IMR-90 (cell line): ENCODE measurements around the gene SCAMP1. TPM values are rescaled to one million over a fixed set of nuclear protein-coding genes. Genes with fewer than 3 reads are reported as not detected.

Experiments
- ATAC-seq: fragments of 200-7000 bp; cut with Tn5 transposase; 2 replicates; pipeline ENCODE4 v1.9.1; 2020; ENCODE audit warnings: low read depth, mild to moderate bottlenecking, moderate library complexity
- BruUV-seq: library from RNA; stranded (reverse); fragments of 400-500 nt; replicated peaks from 2 replicates; lab custom pipeline; 2021; lab: Mats Ljungman, UMichigan
- CTCF ChIA-PET: fragments of 300-600 bp; formaldehyde crosslinking; extraction: SDS; loops from one replicate; lab custom pipeline; 2021; ENCODE audit warnings: antibody characterized with exemption; lab: Yijun Ruan, JAX
- POLR2A ChIA-PET: fragments of 300-600 bp; sonication (Branson Sonifier 250); formaldehyde crosslinking; loops from one replicate; lab custom pipeline; 2022; ENCODE audit warnings: antibody characterized with exemption; ENCODE audit not compliant: unreplicated experiment; lab: Charles Lee
- DNase-seq: peaks from one replicate; pipeline ENCODE4 v3.0.0; 2013
- H2AFZ ChIP-seq: replicated peaks from 2 replicates; pipeline ENCODE3; 2013; ENCODE audit warnings: low read length, mild to moderate bottlenecking; ENCODE audit not compliant: poor library complexity
- H2AK5ac ChIP-seq: 2 replicates; pipeline ENCODE4 v1.6.1; 2013; ENCODE audit warnings: low read depth, low read length, inconsistent platforms
- H2AK9ac ChIP-seq: replicated peaks from 2 replicates; pipeline ENCODE3; 2013; ENCODE audit warnings: mild to moderate bottlenecking, low read depth, low read length, moderate library complexity; ENCODE audit not compliant: poor library complexity
- H2BK120ac ChIP-seq: 2 replicates; pipeline ENCODE4 v1.6.1; 2013; ENCODE audit warnings: low read depth, low read length, inconsistent platforms
- H2BK15ac ChIP-seq: 3 replicates; pipeline ENCODE4 v1.6.1; 2013; ENCODE audit warnings: low read depth, low read length, inconsistent platforms
- H2BK20ac ChIP-seq: 2 replicates; pipeline ENCODE4 v1.6.1; 2013; ENCODE audit warnings: low read depth, mild to moderate bottlenecking, inconsistent platforms, low read length, moderate library complexity
- H2BK5ac ChIP-seq: 2 replicates; pipeline ENCODE4 v1.6.1; 2013; ENCODE audit warnings: mild to moderate bottlenecking, low read depth, low read length, inconsistent platforms; ENCODE audit not compliant: poor library complexity, severe bottlenecking
- H3K14ac ChIP-seq: replicated peaks from 2 replicates; pipeline ENCODE4 v1.6.1; 2013; ENCODE audit warnings: low read depth, low read length, inconsistent platforms
- H3K18ac ChIP-seq: 2 replicates; pipeline ENCODE4 v1.6.1; 2013; ENCODE audit warnings: low read depth, low read length, control low read depth
- H3K23ac ChIP-seq: 2 replicates; pipeline ENCODE4 v1.6.1; 2013; ENCODE audit warnings: low read depth, low read length, inconsistent platforms
- H3K27ac ChIP-seq: 2 replicates; pipeline ENCODE4 v1.5.1; 2013; ENCODE audit warnings: mild to moderate bottlenecking, control low read depth, low read length; ENCODE audit not compliant: insufficient read depth
- H3K27me3 ChIP-seq: 2 replicates; pipeline ENCODE4 v1.6.1; 2013; ENCODE audit warnings: low read length; ENCODE audit not compliant: control insufficient read depth, insufficient read depth
- H3K36me3 ChIP-seq: 2 replicates; pipeline ENCODE4 v1.6.1; 2013; ENCODE audit warnings: low read length, mixed read lengths; ENCODE audit not compliant: control insufficient read depth, insufficient read depth
- H3K4ac ChIP-seq: 2 replicates; pipeline ENCODE4 v1.6.1; 2013; ENCODE audit warnings: low read depth, low read length, inconsistent platforms
- H3K4me1 ChIP-seq: 2 replicates; pipeline ENCODE4 v1.6.1; 2013; ENCODE audit warnings: low read length, mixed read lengths; ENCODE audit not compliant: control insufficient read depth, insufficient read depth
- H3K4me2 ChIP-seq: 2 replicates; pipeline ENCODE4 v1.6.1; 2013; ENCODE audit warnings: low read depth, mild to moderate bottlenecking, control low read depth, low read length, moderate library complexity
- H3K4me3 ChIP-seq: 2 replicates; pipeline ENCODE4 v1.5.1; 2013; ENCODE audit warnings: low read depth, mild to moderate bottlenecking, control low read depth, low read length, moderate library complexity; ENCODE audit not compliant: insufficient read depth
- H3K56ac ChIP-seq: 2 replicates; pipeline ENCODE4 v1.6.1; 2013; ENCODE audit warnings: low read length, inconsistent platforms; ENCODE audit not compliant: insufficient read depth; ENCODE audit errors: extremely low read depth
- H3K79me1 ChIP-seq, 2 experiments: 2 replicates each; pipeline ENCODE4 v1.6.1; 2013; ENCODE audit warnings: low read length in 2 of 2, inconsistent platforms in 1 of 2, low read depth in 1 of 2
- H3K9ac ChIP-seq: 2 replicates; pipeline ENCODE4 v1.6.1; 2013; ENCODE audit warnings: low read depth, low read length, control low read depth
- H3K9me1 ChIP-seq: 2 replicates; pipeline ENCODE4 v1.6.1; 2013; ENCODE audit warnings: low read length, inconsistent platforms; ENCODE audit not compliant: insufficient read depth
- H3K9me3 ChIP-seq: 2 replicates; pipeline ENCODE4 v1.6.1; 2013; ENCODE audit warnings: low read length; ENCODE audit not compliant: control insufficient read depth, insufficient read depth
- H4K20me1 ChIP-seq: 2 replicates; pipeline ENCODE4 v1.6.1; 2013; ENCODE audit warnings: low read length, inconsistent platforms; ENCODE audit not compliant: insufficient read depth
- H4K5ac ChIP-seq: 2 replicates; pipeline ENCODE4 v1.6.1; 2013; ENCODE audit warnings: mild to moderate bottlenecking, low read depth, low read length, control low read depth
- H4K8ac ChIP-seq, 2 experiments: 2 replicates each; pipeline ENCODE4 v1.6.1; 2013; ENCODE audit warnings: low read depth in 2 of 2, low read length in 2 of 2, control low read depth in 1 of 2, inconsistent platforms in 1 of 2
- H4K91ac ChIP-seq: 2 replicates; pipeline ENCODE4 v1.6.1; 2013; ENCODE audit warnings: low read depth, low read length, inconsistent platforms; ENCODE audit not compliant: insufficient read depth
- BHLHE40 ChIP-seq: fragments of 150-350 bp; IDR thresholded peaks from 2 replicates; pipeline ENCODE4 v1.6.1; 2016; ENCODE audit warnings: mild to moderate bottlenecking, low read depth, low read length
- CEBPB ChIP-seq: IDR thresholded peaks from 2 replicates; pipeline ENCODE4 v1.6.1; 2012; ENCODE audit warnings: low read depth, low read length, improper control_type of control experiment
- CHD1 ChIP-seq: IDR thresholded peaks from 2 replicates; pipeline ENCODE4 v1.6.1; 2012; ENCODE audit warnings: low read depth, low read length, improper control_type of control experiment
- FOS ChIP-seq: fragments of 150-350 bp; IDR thresholded peaks from 2 replicates; pipeline ENCODE4 v1.6.1; 2016; ENCODE audit warnings: low read depth, low read length
- MAFK ChIP-seq: IDR thresholded peaks from 2 replicates; pipeline ENCODE4 v1.6.1; 2012; ENCODE audit warnings: low read depth, low read length, improper control_type of control experiment
- MAZ ChIP-seq: IDR thresholded peaks from 2 replicates; pipeline ENCODE4 v1.6.1; 2012; ENCODE audit warnings: low read depth, mild to moderate bottlenecking, low read length, improper control_type of control experiment, moderate library complexity, borderline replicate concordance
- MXI1 ChIP-seq: IDR thresholded peaks from 2 replicates; pipeline ENCODE4 v1.6.1; 2012; ENCODE audit warnings: low read depth, mild to moderate bottlenecking, low read length, moderate library complexity, borderline replicate concordance
- NFE2L2 ChIP-seq: fragments of 150-350 bp; IDR thresholded peaks from 2 replicates; pipeline ENCODE4 v1.6.1; 2016; ENCODE audit warnings: low read depth, mild to moderate bottlenecking, low read length
- POLR2A ChIP-seq: IDR thresholded peaks from 2 replicates; pipeline ENCODE4 v1.6.1; 2012; ENCODE audit warnings: mild to moderate bottlenecking, low read depth, low read length
- RCOR1 ChIP-seq: IDR thresholded peaks from 2 replicates; pipeline ENCODE4 v1.6.1; 2012; ENCODE audit warnings: mild to moderate bottlenecking, low read length, improper control_type of control experiment; ENCODE audit not compliant: insufficient replicate concordance
- RFX5 ChIP-seq: IDR thresholded peaks from 2 replicates; pipeline ENCODE4 v1.8.0; 2012; ENCODE audit warnings: low read depth, mild to moderate bottlenecking, low read length, moderate library complexity
- SMC3 ChIP-seq: fragments of 150-350 bp; IDR thresholded peaks from 2 replicates; pipeline ENCODE4 v1.6.1; 2016; ENCODE audit warnings: low read depth, mild to moderate bottlenecking, antibody characterized with exemption, low read length, moderate library complexity
- WGBS, 2 experiments: methylation state at CpG; one replicate each; pipeline versions ENCODE4 v1.1.5 to v1.1.7; 2013; ENCODE audit warnings: missing lambda C conversion rate in 2 of 2; ENCODE audit not compliant: insufficient read length in 1 of 2; ENCODE audit errors: extremely low coverage in 2 of 2; 5-methylcytosine and 5-hydroxymethylcytosine counted together
- dilution Hi-C: fragments of 300-500 bp; cut with HindIII; formaldehyde crosslinking; loops from one replicate; pipeline ENCODE4 v1.14.3; 2018; ENCODE audit warnings: low sequenced_read_pairs; ENCODE audit not compliant: unreplicated experiment
- in situ Hi-C: fragments of 300-500 bp; cut with MboI; formaldehyde crosslinking; loops from 3 replicates; pipeline ENCODE4 v1.14.3; 2019; ENCODE audit warnings: low sequenced_read_pairs, inconsistent platforms, mixed read lengths
- intact Hi-C: fragments of 100-400 bp; cut with micrococcal nuclease; formaldehyde crosslinking; loops from 2 replicates; pipeline ENCODE4 v1.10.0; 2022
- polyA plus RNA-seq, 3 experiments: library from polyadenylated mRNA; depleted of rRNA; stranded (reverse); fragments of >200 nt; gene quantifications; 2 replicates each; pipeline ENCODE4 v1.2.3, GENCODE V29; 2012; ENCODE audit warnings: low replicate concordance in 1 of 3
- total RNA-seq: library from RNA; depleted of rRNA; stranded (reverse); fragments of >200 nt; gene quantifications from 2 replicates; pipeline ENCODE4 v1.2.3, GENCODE V29; 2012
- TF ChIP-seq, protein P1 (sequence below): conservative IDR thresholded peaks from 2 replicates; pipeline ENCODE4 v1.5.1; 2012; ENCODE audit warnings: mild to moderate bottlenecking, low read depth, low read length, improper control_type of control experiment
- TF ChIP-seq, protein P2 (sequence below): fragments of 150-350 bp; IDR thresholded peaks from 2 replicates; pipeline ENCODE4 v1.6.1; 2017; ENCODE audit warnings: mild to moderate bottlenecking, antibody characterized with exemption, low read length, low read depth

Gene SCAMP1
- total and polyA plus RNA-seq, 2 of the 4 experiments (the other 2 are of a cell fraction): 13.5 to 114 TPM

DNA sequence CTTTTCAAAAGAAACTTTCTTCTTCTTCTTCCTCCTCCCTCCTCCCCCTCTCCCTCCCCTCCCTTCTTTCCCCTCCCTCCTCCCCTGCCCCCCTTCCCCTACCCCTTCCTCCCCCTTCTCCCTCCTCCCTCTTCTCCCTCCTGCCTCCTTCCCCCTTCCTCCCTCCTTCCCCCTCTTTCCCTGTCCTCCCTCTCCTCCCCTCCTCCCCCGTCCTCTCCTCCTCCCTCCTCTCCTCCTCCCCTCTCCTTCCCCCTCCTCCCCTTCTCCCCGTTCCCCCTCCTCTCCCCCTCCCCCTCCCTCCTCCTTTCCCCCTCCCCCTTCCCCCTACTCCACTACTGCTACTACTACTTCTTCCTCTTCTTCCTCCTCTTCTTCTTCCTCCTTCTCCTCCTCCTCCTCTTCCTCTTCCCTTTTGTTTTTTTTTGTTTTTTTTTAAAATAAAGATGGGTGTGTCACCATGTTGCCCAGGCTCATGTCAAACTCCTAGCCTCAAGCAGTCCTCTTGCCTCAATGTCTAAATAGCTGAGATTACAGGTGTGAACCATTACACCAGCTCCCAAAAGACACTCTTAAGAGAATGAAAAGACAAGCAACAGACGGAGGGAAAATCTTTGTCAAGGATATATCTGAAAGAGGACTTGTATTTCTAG is 87.5 kb downstream of the SCAMP1 start:
- Histone ChIP-seq H2BK20ac (no peak overlapping the region), H3K79me1 (no peaks in the 10 kb centered on the region), H3K4ac (no peak overlapping the region), H3K4me1 (no peaks in the 10 kb centered on the region), H2BK120ac (no peak overlapping the region), H2BK15ac (no peak overlapping the region), H3K23ac (no peak overlapping the region), H3K56ac (no peak overlapping the region), H4K91ac (no peak overlapping the region), H4K20me1 (no peaks in the 10 kb centered on the region), H4K5ac (no peak overlapping the region), H3K27ac (no peak overlapping the region), H2AFZ (no peak overlapping the region), H3K9ac (no peak overlapping the region), H3K18ac (no peak overlapping the region), H2AK5ac (no peak overlapping the region), H3K4me3 (no peak overlapping the region), H4K8ac (no peak overlapping the region), H3K27me3 (no peaks in the 10 kb centered on the region), H2BK5ac (no peak overlapping the region), H2AK9ac (no peak overlapping the region), H3K36me3 (no peaks in the 10 kb centered on the region), H3K9me3 (no peaks in the 10 kb centered on the region), H3K9me1 (0 out of 2 replicates have a peak, but pooled peaks cover 3% of the 10 kb centered on the region), H3K4me2 (no peak overlapping the region), H3K14ac (no peak overlapping the region)
- DNase-seq (no peak), ATAC-seq (no peak)
- WGBS, 2 experiments: no CpG with 5 or more reads among the region's 3 CpGs
- dilution Hi-C loops: no loop called here
- ChIA-PET CTCF (no interaction called here), POLR2A (no interaction called here)
- TF ChIP-seq RFX5 (no peak), MAZ (no peak), BHLHE40 (no peak), CHD1 (no peak), MXI1 (no peak), CEBPB (no peak), POLR2A (no peak), NFE2L2 (no peak), SMC3 (no peak), MAFK (no peak), RCOR1 (no peak), FOS (no peak)
- TF ChIP-seq, protein P1, sequence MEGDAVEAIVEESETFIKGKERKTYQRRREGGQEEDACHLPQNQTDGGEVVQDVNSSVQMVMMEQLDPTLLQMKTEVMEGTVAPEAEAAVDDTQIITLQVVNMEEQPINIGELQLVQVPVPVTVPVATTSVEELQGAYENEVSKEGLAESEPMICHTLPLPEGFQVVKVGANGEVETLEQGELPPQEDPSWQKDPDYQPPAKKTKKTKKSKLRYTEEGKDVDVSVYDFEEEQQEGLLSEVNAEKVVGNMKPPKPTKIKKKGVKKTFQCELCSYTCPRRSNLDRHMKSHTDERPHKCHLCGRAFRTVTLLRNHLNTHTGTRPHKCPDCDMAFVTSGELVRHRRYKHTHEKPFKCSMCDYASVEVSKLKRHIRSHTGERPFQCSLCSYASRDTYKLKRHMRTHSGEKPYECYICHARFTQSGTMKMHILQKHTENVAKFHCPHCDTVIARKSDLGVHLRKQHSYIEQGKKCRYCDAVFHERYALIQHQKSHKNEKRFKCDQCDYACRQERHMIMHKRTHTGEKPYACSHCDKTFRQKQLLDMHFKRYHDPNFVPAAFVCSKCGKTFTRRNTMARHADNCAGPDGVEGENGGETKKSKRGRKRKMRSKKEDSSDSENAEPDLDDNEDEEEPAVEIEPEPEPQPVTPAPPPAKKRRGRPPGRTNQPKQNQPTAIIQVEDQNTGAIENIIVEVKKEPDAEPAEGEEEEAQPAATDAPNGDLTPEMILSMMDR: no peak
- TF ChIP-seq, protein P2, sequence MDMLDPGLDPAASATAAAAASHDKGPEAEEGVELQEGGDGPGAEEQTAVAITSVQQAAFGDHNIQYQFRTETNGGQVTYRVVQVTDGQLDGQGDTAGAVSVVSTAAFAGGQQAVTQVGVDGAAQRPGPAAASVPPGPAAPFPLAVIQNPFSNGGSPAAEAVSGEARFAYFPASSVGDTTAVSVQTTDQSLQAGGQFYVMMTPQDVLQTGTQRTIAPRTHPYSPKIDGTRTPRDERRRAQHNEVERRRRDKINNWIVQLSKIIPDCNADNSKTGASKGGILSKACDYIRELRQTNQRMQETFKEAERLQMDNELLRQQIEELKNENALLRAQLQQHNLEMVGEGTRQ: no peak
- in situ Hi-C loops: no loop called here
- intact Hi-C loops: no loop called here
- no TSS peak for BruUV-seq
